GM19023 (cell line): ENCODE measurements around the gene FHIT.

Experiments
- ATAC-seq: cut with Tn5 transposase; IDR thresholded peaks from one replicate; pipeline ENCODE4 v1.9.1; 2021; ENCODE audit warnings: mild to moderate bottlenecking, moderate library complexity; ENCODE audit not compliant: unreplicated experiment

Gene FHIT

GRCh38 chr3:60652829-60653228, 598.4 kb downstream of the FHIT start:
- no peak for ATAC-seq

GRCh38 chr3:60651799-60652198, 599.5 kb downstream of the FHIT start:
- ATAC-seq: no peak

GRCh38 chr3:60650171-60650570, 601.1 kb downstream of the FHIT start:
- ATAC-seq: no peak

- no peak for ATAC-seq
These were observed 605.5 kb downstream of the FHIT start for GRCh38 chr3:60645801-60646200.

- ATAC-seq: no peak
These were observed 607.4 kb downstream of the FHIT start for GRCh38 chr3:60643831-60644230.

- ATAC-seq: no peak
These were observed 609.9 kb downstream of the FHIT start for GRCh38 chr3:60641354-60641753.

GRCh38 chr3:60636846-60637245, 614.4 kb downstream of the FHIT start:
- ATAC-seq: no peak

- ATAC-seq: no peak
These were observed 617.6 kb downstream of the FHIT start for GRCh38 chr3:60633644-60634043.

GRCh38 chr3:60631509-60631908, 619.7 kb downstream of the FHIT start:
- no peak for ATAC-seq

- no peak for ATAC-seq
These were observed 620.3 kb downstream of the FHIT start for GRCh38 chr3:60630953-60631352.

GRCh38 chr3:60629816-60630215, 621.4 kb downstream of the FHIT start:
- no peak for ATAC-seq

- no peak for ATAC-seq
These were observed 628.9 kb downstream of the FHIT start for GRCh38 chr3:60622349-60622748.

- ATAC-seq: no peak
These were observed 634.1 kb downstream of the FHIT start for GRCh38 chr3:60617188-60617587.

- ATAC-seq: no peak
These were observed 637.4 kb downstream of the FHIT start for GRCh38 chr3:60613769-60614303.

GRCh38 chr3:60610441-60611112, 640.7 kb downstream of the FHIT start:
- ATAC-seq: no peak

- ATAC-seq: no peak
These were observed 641.8 kb downstream of the FHIT start for GRCh38 chr3:60609446-60609845.

- ATAC-seq: no peak
These were observed 647.4 kb downstream of the FHIT start for GRCh38 chr3:60603860-60604259.

GRCh38 chr3:60600848-60601247, 650.4 kb downstream of the FHIT start:
- no peak for ATAC-seq

GRCh38 chr3:60599586-60599985, 651.7 kb downstream of the FHIT start:
- no peak for ATAC-seq

GRCh38 chr3:60598671-60599070, 652.6 kb downstream of the FHIT start:
- ATAC-seq: no peak

GRCh38 chr3:60594025-60594424, 657.2 kb downstream of the FHIT start:
- ATAC-seq: no peak

- ATAC-seq: no peak
These were observed 660.0 kb downstream of the FHIT start for GRCh38 chr3:60591267-60591666.

GRCh38 chr3:60588806-60589205, 662.4 kb downstream of the FHIT start:
- no peak for ATAC-seq
